Choroid plexus epithelial cell (primary cell): ENCODE data around the gene SHISA8.
A peak's percentile ranks its signal among the peaks of the same experiment; 100 is the strongest.

Source experiments
- DNase-seq: peaks from one replicate; pipeline ENCODE4 v3.0.0-alpha.2; 2010; ENCODE audit warnings: low read depth
- H3K4me3 ChIP-seq: 2 replicates; pipeline ENCODE4 v1.5.1; 2011; ENCODE audit warnings: low read depth, mild to moderate bottlenecking, control low read depth, low read length, moderate library complexity
- TF ChIP-seq, protein P1 (sequence below): conservative IDR thresholded peaks from 2 replicates; pipeline ENCODE4 v1.5.1; 2011; ENCODE audit warnings: low read depth, mild to moderate bottlenecking, control low read depth, inconsistent platforms, low read length, moderate library complexity

Gene SHISA8

DNA sequence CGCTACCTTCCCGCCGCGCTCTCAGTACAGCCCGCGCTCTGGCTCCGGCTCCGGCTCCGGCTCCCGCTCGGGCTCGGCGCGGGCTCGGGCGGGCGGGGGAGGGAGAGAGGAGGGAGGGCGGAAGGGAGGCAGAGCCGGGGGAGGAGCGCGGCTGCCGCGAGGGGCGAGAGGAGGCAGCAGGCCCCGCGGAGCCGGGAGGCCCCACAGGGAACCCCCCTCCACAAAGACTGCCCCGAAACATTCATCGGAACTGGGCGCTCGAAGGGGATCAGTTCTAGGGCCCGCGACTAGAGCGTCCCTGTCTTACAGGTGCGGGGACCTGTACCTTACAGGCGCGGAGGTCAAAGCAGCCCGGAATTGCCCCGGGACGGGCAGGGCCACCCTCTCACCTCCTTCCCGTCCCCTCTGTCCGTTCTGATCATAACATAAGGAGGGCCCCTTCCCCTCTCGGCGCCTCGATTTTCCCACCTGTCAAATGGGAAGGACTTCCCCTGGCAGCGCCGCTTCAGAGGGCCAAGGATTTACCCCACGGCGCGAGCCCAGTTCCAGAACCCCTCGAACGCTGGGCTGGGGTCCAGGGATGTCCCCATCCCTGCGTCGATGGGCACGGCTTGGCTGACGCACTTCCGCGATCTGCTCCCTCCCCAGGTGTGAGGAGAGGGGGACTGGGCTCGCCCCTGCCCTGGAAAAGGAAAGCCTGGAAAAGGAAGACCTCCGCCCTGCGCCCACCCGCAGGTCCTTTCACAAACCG, at the start of gene SHISA8:
Gene SHISA8 (minus strand): TSS at position 40 of the 751 bp plus-strand sequence. CDS start 407 bp downstream, outside the sequence.
- H3K4me3 ChIP-seq, result no peak within 1 kb of the TSS
- TF ChIP-seq, protein P1, sequence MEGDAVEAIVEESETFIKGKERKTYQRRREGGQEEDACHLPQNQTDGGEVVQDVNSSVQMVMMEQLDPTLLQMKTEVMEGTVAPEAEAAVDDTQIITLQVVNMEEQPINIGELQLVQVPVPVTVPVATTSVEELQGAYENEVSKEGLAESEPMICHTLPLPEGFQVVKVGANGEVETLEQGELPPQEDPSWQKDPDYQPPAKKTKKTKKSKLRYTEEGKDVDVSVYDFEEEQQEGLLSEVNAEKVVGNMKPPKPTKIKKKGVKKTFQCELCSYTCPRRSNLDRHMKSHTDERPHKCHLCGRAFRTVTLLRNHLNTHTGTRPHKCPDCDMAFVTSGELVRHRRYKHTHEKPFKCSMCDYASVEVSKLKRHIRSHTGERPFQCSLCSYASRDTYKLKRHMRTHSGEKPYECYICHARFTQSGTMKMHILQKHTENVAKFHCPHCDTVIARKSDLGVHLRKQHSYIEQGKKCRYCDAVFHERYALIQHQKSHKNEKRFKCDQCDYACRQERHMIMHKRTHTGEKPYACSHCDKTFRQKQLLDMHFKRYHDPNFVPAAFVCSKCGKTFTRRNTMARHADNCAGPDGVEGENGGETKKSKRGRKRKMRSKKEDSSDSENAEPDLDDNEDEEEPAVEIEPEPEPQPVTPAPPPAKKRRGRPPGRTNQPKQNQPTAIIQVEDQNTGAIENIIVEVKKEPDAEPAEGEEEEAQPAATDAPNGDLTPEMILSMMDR, result no peak
- peak; percentile 48 for DNase-seq

DNA sequence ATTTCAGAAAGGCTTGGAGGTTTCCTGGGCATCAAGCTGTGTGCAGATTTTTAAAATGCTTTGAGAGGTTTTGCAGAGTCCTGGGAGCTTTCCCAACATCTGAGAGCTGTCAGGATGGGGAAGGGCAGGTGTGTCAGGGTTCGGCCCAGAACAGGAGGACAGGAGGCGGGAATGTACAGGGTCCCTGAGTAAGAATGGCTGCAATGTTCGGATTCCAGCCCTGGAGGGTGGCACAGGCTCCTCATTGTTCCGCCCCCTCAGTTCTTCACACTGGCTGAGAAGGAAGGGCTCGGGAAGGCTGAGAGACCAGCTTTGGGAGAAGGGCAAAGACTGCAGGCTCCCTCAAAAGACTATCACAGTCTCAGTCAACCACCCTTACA, 49.2 kb upstream of the SHISA8 start:
- H3K4me3 ChIP-seq, result no peak overlapping the region
- DNase-seq, result no peak
- TF ChIP-seq, protein P1, result no peak

DNA sequence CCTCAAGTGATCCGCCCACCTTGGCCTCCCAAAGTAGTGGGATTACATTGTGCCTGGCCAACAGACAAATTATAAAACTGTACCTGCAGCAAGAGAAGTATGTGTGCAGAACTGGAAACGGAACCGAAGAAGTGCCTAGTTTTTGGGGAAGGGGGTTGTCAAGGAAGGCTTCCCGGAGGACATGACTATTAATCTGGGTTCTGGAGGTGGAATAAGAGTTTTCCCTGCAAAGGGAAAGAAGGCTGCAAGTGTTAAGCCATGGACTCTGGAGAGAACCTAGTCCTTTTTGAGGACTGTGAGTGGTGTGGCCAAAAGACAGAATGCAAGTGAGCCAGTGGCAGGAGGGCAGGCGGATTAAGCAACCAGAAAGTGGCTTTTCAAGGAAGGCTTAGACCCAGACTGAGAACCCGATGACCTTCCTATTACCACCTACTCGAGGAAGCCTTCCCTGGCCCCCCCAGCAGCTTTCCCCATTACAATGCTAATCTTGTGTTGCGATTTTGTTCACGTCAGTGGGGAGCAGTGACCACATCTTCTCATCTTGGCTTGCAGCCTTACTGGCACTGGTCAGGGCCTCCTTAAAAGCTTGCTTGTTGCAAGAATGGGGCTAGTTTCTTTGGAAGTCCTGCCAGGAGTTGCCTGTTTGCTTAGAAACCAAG, 48.7 kb upstream of the SHISA8 start:
- DNase-seq, result peak; percentile 45
- H3K4me3 ChIP-seq, result no peak overlapping the region
- TF ChIP-seq, protein P1, result no peak

DNA sequence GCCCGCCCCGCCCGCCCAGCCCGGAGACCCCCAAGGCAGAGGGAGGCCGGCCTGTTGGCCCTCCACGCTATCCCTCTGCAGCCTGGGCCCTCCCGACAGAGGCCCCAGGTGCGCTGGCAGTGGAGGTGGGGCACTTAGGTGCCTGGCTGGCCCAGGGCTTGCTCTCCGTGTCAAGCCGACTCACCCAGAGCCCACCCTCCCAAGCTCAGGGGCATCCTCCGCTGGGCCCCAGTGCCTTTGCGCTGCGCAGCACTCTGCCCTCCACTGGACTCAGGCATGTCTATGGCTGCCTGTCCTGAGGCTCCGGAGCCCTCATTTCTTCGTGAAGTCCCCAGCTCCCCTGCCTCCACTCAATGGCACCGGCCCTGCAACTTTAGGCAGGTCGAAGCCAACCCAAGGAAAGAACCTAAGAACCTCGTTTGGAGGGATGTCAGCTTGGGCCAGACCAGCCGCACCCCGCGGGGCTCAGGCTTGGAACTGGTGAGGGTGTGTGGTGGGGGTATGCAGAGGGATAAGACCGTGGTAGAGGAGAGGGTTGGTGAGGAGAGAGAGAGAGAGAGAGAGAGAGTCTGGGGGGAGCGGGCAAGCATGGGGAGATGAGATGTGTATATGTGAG, 43.2 kb upstream of the SHISA8 start:
- TF ChIP-seq, protein P1, result no peak
- H3K4me3 ChIP-seq, result peak overlapping the region; percentile 24
- no peak for DNase-seq

DNA sequence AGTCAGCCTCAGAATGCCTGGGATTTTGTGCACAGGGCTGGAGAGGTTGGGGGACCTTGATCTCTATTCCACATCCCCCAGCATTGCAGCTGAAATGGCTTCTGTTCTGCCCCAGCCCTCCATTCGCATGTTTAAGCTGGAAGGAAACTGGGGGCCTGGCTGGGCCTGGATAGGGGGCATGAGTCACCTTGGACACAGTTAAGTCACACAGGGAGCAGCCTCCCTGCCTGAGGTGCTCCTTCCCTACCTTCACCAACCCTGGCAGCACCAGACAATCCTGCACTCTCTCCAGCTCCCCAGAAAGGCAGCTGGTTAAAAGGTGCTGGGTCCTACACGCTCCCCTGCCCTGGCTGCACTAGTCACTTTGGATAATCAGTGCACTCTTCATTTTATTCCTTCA, 37.8 kb upstream of the SHISA8 start:
- no peak for DNase-seq
- TF ChIP-seq, protein P1, result no peak

DNA sequence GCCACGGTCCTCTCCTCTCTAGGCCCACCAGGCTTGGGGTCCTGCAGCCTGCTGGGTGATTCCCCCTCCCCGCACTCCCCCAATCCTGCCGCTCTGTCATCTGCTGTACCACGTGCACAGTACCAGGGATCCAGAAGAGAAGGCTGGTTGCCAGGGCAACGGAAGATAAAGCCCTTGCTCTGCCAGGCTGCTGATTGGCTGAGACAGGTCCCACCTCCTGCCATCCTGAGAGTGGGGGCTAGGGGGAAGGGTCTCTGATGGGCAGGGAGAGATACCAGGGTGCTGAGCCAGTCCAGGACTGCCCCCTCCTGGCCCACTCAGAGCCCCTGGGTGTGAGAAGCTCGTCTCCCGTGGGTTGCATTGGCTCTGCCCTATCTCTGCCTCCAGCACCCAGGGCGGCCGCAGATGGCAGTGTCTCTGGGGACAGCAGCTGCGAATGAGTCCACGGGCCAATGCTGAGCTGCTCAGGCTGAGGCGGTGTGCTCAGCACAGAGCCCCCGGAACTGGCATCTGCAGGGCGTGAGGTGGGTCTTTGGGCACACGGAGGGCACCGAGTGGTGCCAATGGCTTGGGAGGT, 37.1 kb upstream of the SHISA8 start, which contains the start of gene SMIM45:
Gene SMIM45 (plus strand): TSS at position 253 of the 577 bp plus-strand sequence.
- TF ChIP-seq, protein P1, result no peak
- DNase-seq, result no peak
- H3K4me3 ChIP-seq, result no peak within 1 kb of the TSS

More for the DNA sequence above, 37.8 kb upstream of the SHISA8 start:
- H3K4me3 ChIP-seq, result no peak overlapping the region
